SK-N-SH (cell line): ENCODE results near the gene KLF7. TPM values are rescaled to one million over a fixed set of nuclear protein-coding genes. Genes with fewer than 3 reads are reported as not detected.

Experiments used
- CTCF ChIA-PET: fragments of 300-600, 350-600 bp; formaldehyde crosslinking; extraction: SDS; loops from one replicate; lab custom pipeline; 2021; lab: Yijun Ruan, JAX
- POLR2A ChIA-PET: fragments of 350-600 bp; sonication (Branson Sonifier 250); formaldehyde crosslinking; extraction: SDS; loops from one replicate; lab custom pipeline; 2020; ENCODE audit warnings: antibody characterized with exemption, inconsistent platforms; lab: Yijun Ruan, JAX
- DNase-seq: peaks from one replicate; pipeline ENCODE4 v3.0.0; 2012
- H2AFZ ChIP-seq: fragments of 200-600 bp; sonication (generic); 2 replicates; pipeline ENCODE4 v1.8.1; 2016; ENCODE audit warnings: antibody characterized with exemption, mild to moderate bottlenecking, low read depth
- H3F3A ChIP-seq: fragments of 200-600 bp; sonication (generic); replicated peaks from 2 replicates; pipeline ENCODE3; 2016; ENCODE audit warnings: antibody characterized with exemption, mild to moderate bottlenecking; ENCODE audit not compliant: insufficient read depth
- H3K27ac ChIP-seq, 2 experiments: fragments of 200-500 bp in 1 of 2; fragments of 200-600 bp in 1 of 2; sonication (Bioruptor generic) in 1 of 2; sonication (generic), shearing (Covaris generic) in 1 of 2; 2 replicates each; pipeline versions ENCODE4 v1.5.1 to v1.6.1; 2014 to 2016; ENCODE audit warnings: low read depth in 2 of 2, inconsistent platforms in 1 of 2, low read length in 1 of 2, mild to moderate bottlenecking in 1 of 2, mixed read lengths in 1 of 2
- H3K27me3 ChIP-seq: fragments of 200-600 bp; sonication (generic), shearing (Covaris generic); 2 replicates; pipeline ENCODE4 v1.6.1; 2016; ENCODE audit warnings: mixed run types; ENCODE audit not compliant: insufficient read depth
- H3K36me3 ChIP-seq, 2 experiments: fragments of 200-500 bp in 1 of 2; fragments of 200-600 bp in 1 of 2; sonication (Bioruptor generic) in 1 of 2; sonication (generic) in 1 of 2; replicated peaks in 1 of 2; 2 replicates each; pipeline versions ENCODE3 to v1.5.1; 2014 to 2016; ENCODE audit warnings: low read length in 1 of 2, mild to moderate bottlenecking in 1 of 2; ENCODE audit not compliant: insufficient read depth in 2 of 2, control insufficient read depth in 1 of 2
- H3K4me1 ChIP-seq, 2 experiments: fragments of 200-500 bp in 1 of 2; fragments of 200-600 bp in 1 of 2; sonication (Bioruptor generic) in 1 of 2; sonication (generic), shearing (Covaris generic) in 1 of 2; 2 replicates each; pipeline versions ENCODE4 v1.5.1 to v1.6.1; 2014 to 2016; ENCODE audit warnings: low read depth in 1 of 2, low read length in 1 of 2, mixed run types in 1 of 2; ENCODE audit not compliant: insufficient read depth in 2 of 2, control insufficient read depth in 1 of 2
- H3K4me2 ChIP-seq: fragments of 200-600 bp; sonication (generic), shearing (Covaris generic); 2 replicates; pipeline ENCODE4 v1.6.1; 2017; ENCODE audit warnings: mixed run types
- H3K4me3 ChIP-seq, 2 experiments: fragments of 200-500 bp in 1 of 2; fragments of 200-600 bp in 1 of 2; sonication (Bioruptor generic) in 1 of 2; sonication (generic), shearing (Covaris generic) in 1 of 2; 2 replicates each; pipeline versions ENCODE4 v1.5.1 to v1.8.1; 2014 to 2016; ENCODE audit warnings: low read depth in 2 of 2, inconsistent platforms in 1 of 2, low read length in 1 of 2, mild to moderate bottlenecking in 1 of 2, mixed read lengths in 1 of 2, moderate library complexity in 1 of 2
- H3K79me2 ChIP-seq: fragments of 200-600 bp; sonication (generic); 2 replicates; pipeline ENCODE4 v1.8.1; 2017; ENCODE audit warnings: mild to moderate bottlenecking; ENCODE audit not compliant: insufficient read depth
- H3K9ac ChIP-seq: fragments of 200-600 bp; sonication (generic); 2 replicates; pipeline ENCODE4 v1.6.1; 2017; ENCODE audit warnings: mixed run types
- H3K9me2 ChIP-seq: fragments of 200-600 bp; sonication (generic); 2 replicates; pipeline ENCODE4 v1.6.1; 2017; ENCODE audit warnings: mixed run types
- H3K9me3 ChIP-seq: fragments of 200-600 bp; sonication (generic); 2 replicates; pipeline ENCODE4 v1.6.1; 2017; ENCODE audit warnings: mixed run types, mild to moderate bottlenecking, moderate library complexity
- H4K20me1 ChIP-seq: fragments of 200-600 bp; sonication (generic); 2 replicates; pipeline ENCODE4 v1.6.1; 2017; ENCODE audit warnings: mild to moderate bottlenecking, mixed run types; ENCODE audit not compliant: insufficient read depth
- EZH2phosphoT487 ChIP-seq: fragments of 200-600 bp; sonication (generic); IDR thresholded peaks from 2 replicates; pipeline ENCODE4 v1.6.1; 2017; ENCODE audit warnings: low read depth, mixed run types, mild to moderate bottlenecking, antibody characterized with exemption, moderate library complexity, borderline replicate concordance
- FOXM1 ChIP-seq: IDR thresholded peaks from 2 replicates; pipeline ENCODE4 v1.4.0; 2012; ENCODE audit warnings: low read depth, mild to moderate bottlenecking
- GATA2 ChIP-seq: sonication (generic); formaldehyde crosslinking; IDR thresholded peaks from 2 replicates; pipeline ENCODE4 v1.5.0; 2020; ENCODE audit warnings: mild to moderate bottlenecking, missing genetic modification reagents
- POLR2AphosphoS5 ChIP-seq: IDR thresholded peaks from 2 replicates; pipeline ENCODE4 v1.6.1; 2012; ENCODE audit warnings: low read depth, low read length
- RAD21 ChIP-seq: IDR thresholded peaks from 2 replicates; pipeline ENCODE4 v1.6.1; 2012; ENCODE audit warnings: mild to moderate bottlenecking, low read length
- RFX5 ChIP-seq: IDR thresholded peaks from 2 replicates; pipeline ENCODE4 v1.6.1; 2012; ENCODE audit warnings: mild to moderate bottlenecking, improper control_type of control experiment, low read length
- RXRA ChIP-seq: IDR thresholded peaks from 2 replicates; pipeline ENCODE4 v1.4.0; 2012; ENCODE audit warnings: low read depth, mild to moderate bottlenecking, borderline replicate concordance
- TEAD4 ChIP-seq: IDR thresholded peaks from 2 replicates; pipeline ENCODE4 v1.4.0; 2012; ENCODE audit warnings: mild to moderate bottlenecking, borderline replicate concordance; ENCODE audit not compliant: insufficient read depth
- ZBTB33 ChIP-seq: IDR thresholded peaks from 2 replicates; pipeline ENCODE4 v1.4.0; 2012; ENCODE audit warnings: low read depth, borderline replicate concordance
- WGBS: methylation state at CpG from one replicate; pipeline ENCODE4 v1.1.6; 2017; ENCODE audit warnings: low lambda C conversion rate; 5-methylcytosine and 5-hydroxymethylcytosine counted together
- polyA plus RNA-seq, 3 experiments: library from polyadenylated mRNA; depleted of rRNA; stranded (reverse); fragments of >200 nt; gene quantifications; 2 replicates each; pipeline ENCODE4 v1.2.3, GENCODE V29; 2012
- TF ChIP-seq, protein P1 (sequence below): IDR thresholded peaks from 2 replicates; pipeline ENCODE4 v1.4.0; 2012; ENCODE audit warnings: low read depth

The KLF7 gene
- polyA plus RNA-seq, 1 of the 3 experiments (the other 2 are of a cell fraction): 7.5 TPM

- TF ChIP-seq ZBTB33: no peak
- no peak for TF ChIP-seq EZH2phosphoT487
- TF ChIP-seq, protein P1, sequence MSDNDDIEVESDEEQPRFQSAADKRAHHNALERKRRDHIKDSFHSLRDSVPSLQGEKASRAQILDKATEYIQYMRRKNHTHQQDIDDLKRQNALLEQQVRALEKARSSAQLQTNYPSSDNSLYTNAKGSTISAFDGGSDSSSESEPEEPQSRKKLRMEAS: no peak
- TF ChIP-seq RXRA: no peak
- no peak for TF ChIP-seq FOXM1
- no peak for TF ChIP-seq RFX5
- TF ChIP-seq, all 33 proteins: peak for 0
Measured at GRCh38 chr2:207119048-207119447, 46.7 kb downstream of the KLF7 start (continued).

GRCh38 chr2:207117668-207118067, 48.1 kb downstream of the KLF7 start:
- peak; percentile 21 for DNase-seq
- Histone ChIP-seq H3F3A (peaks cover 20% of the 10 kb centered on the region), H2AFZ (no peak overlapping the region), H3K36me3 (peaks cover 21 to 46% of the 10 kb centered on the region in 2 experiments), H3K4me1 (peaks cover 30 to 61% of the 10 kb centered on the region in 2 experiments), H3K9ac (no peak overlapping the region), H3K9me3 (no peaks in the 10 kb centered on the region), H3K27ac (peak overlapping the region; percentile 4 to 90; a peak in 2 of 4 replicates), H3K27me3 (no peaks in the 10 kb centered on the region), H3K4me3 (no peak overlapping the region), H3K79me2 (peaks cover 99% of the 10 kb centered on the region)
- CTCF ChIA-PET: no interaction called here
- WGBS: 92% methylated on average over 2 of the region's 2 CpGs
- TF ChIP-seq GATA2 (CRISPR knock-in tag): peak; percentile 66
- TF ChIP-seq EZH2phosphoT487: no peak
- TF ChIP-seq, all 33 proteins: peak for 1
- Histone ChIP-seq H3K9me2 (no peaks in the 10 kb centered on the region), H4K20me1 (peaks cover 98% of the 10 kb centered on the region), H3K4me2 (no peak overlapping the region)
- POLR2A ChIA-PET: no interaction called here

DNA sequence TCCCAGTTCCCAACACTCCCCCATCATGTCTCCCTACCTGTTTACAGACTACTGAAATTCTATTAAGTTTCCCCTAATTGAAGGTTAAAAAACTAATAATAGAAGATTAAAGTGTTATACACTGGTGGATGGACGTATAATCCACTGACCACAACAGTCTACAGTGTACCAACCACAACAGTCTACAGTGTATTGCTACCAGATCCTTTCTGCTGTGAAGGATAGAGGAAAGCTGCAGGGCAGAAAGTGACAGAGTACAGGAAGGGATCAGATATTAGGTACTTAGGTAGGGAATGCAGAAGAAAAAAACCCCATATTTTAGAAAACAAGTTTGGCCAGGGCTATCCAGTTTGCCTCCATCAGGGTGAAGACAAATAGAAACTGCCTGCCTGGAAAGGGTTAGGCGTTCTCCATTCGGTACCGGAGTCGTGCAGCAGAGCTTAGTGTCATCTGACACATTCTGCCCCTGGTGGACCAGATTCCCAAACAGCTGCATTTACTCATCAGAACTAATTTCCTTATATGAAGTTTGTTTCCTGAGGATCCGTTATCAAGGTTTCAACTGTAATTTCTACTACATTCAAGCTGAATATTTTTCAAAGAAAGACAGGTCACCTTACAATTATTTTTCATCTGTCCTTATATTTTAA, 49.9 kb downstream of the KLF7 start:
- peaks cover 11 to 55% of the 10 kb centered on the region in 2 experiments for H3K4me1 ChIP-seq
- H3K27me3 ChIP-seq: no peaks in the 10 kb centered on the region
- peaks cover 99% of the 10 kb centered on the region for H3K79me2 ChIP-seq
- TF ChIP-seq TEAD4 (no peak), GATA2 (CRISPR knock-in tag) (peak; percentile 20; the same call in 1 of the 2 replicates), RAD21 (peak; percentile 38; the same call in 1 of the 2 replicates), POLR2AphosphoS5 (no peak)
- POLR2A ChIA-PET: interaction anchor here (0.6 to 2.3 kb wide), 4 partner anchors 20 to 510 kb away, joined by 3 to 13 read pairs (median 4); partner anchors contain the start of genes KLF7 and METTL21A
- H3K4me2 ChIP-seq: no peak overlapping the region
- no peak overlapping the region for H3K9ac ChIP-seq
- H4K20me1 ChIP-seq: peaks cover 97% of the 10 kb centered on the region
- H3F3A ChIP-seq: peaks cover 8% of the 10 kb centered on the region
- H3K36me3 ChIP-seq: peaks cover 18 to 44% of the 10 kb centered on the region in 2 experiments
- CTCF ChIA-PET: interaction anchor here (0.5 to 1.8 kb wide), 12 partner anchors 9 to 1350 kb away, joined by 3 to 7 read pairs (median 3); partner anchors contain the start of gene KLF7
- no peak overlapping the region for H3K4me3 ChIP-seq
- peak; percentile 39 for DNase-seq
- WGBS: 60% methylated on average over 6 of the region's 6 CpGs
- H3K27ac ChIP-seq: peak overlapping the region in 1 of 2 experiments; percentile 90; a peak in 2 of 4 replicates
- H3K9me3 ChIP-seq: no peaks in the 10 kb centered on the region
- no peak overlapping the region for H2AFZ ChIP-seq
- H3K9me2 ChIP-seq: no peaks in the 10 kb centered on the region
